SIG-M5 treated with dmso at 0.1 percent for 504 hours (cell line): ENCODE results near the gene ZRANB3.

Experiments
- DNase-seq: peaks from one replicate; lab custom pipeline; 2025; ENCODE audit not compliant: unreplicated experiment; lab: John Stamatoyannopoulos, UW

The ZRANB3 gene

DNA sequence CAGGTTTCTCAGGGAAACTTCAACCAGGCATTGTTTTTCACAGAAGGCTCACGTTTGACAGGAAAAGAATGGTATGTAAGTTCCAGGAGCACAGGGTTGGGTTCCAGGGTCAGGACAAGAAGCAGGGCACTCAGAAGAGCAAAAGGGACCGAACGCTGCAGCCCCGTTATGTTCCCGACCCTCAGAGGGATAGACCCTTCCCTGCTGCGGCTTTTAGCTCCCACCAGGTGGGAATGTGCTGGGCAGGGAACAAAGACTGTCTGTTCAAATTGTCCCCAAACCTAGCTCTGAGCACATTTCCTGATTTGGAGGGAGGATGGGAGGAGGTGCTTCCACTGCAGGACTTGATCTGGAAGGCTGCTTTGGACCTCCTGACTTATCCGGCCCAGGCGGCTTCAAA, 348.8 kb downstream of the ZRANB3 start:
- no peak for DNase-seq

DNA sequence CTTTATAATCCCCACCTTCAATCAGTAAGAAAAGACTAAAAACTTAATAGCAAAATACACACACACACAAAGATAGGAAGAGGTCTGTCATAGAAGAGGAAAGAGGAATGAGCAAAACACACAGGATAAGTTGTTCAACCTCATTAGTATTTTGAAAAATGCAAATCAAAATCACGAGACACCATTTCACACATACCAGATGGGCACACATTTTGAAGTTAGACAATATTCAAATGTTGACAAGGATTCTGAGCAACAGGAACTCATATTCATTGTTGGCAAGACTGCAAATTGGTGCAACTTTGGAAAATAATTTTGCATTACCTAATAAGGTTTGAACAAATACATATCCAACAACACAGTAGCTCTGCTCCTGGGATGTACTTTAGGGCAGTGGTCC, 351.3 kb downstream of the ZRANB3 start:
- no peak for DNase-seq

DNA sequence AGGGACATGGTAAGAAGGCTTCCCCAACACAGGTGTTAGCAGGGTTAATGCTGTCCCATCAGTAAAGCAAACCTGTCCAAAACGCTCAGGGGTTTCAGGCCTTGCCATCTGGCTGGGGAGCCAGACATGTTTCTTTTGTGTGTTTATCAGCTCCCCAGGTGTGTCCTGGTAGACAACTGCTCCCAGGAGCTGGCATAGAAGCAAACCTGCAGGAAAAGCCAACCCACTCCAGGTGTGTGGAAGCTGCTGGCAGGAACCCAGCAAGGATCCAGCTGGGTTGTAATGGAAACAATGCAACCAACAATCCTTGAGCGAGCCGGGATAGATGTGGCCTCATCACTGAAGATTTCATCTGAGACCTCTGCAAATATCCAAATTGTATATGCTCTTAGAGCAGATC, 355.8 kb downstream of the ZRANB3 start:
- no peak for DNase-seq

DNA sequence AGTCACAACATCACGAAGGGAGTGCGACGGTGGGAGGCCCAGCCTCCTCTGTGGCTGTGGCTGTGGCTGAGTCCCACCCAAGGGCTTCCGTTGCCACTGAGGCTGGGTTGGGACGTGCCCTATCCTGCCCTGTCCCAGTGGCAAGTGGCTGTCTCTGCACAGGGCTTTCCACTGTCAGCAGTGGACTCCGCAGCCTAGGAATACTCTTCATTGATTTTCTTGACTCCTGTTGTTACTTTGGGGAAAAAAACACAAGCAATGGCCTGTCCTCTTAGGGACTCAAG, 356.3 kb downstream of the ZRANB3 start:
- no peak for DNase-seq

DNA sequence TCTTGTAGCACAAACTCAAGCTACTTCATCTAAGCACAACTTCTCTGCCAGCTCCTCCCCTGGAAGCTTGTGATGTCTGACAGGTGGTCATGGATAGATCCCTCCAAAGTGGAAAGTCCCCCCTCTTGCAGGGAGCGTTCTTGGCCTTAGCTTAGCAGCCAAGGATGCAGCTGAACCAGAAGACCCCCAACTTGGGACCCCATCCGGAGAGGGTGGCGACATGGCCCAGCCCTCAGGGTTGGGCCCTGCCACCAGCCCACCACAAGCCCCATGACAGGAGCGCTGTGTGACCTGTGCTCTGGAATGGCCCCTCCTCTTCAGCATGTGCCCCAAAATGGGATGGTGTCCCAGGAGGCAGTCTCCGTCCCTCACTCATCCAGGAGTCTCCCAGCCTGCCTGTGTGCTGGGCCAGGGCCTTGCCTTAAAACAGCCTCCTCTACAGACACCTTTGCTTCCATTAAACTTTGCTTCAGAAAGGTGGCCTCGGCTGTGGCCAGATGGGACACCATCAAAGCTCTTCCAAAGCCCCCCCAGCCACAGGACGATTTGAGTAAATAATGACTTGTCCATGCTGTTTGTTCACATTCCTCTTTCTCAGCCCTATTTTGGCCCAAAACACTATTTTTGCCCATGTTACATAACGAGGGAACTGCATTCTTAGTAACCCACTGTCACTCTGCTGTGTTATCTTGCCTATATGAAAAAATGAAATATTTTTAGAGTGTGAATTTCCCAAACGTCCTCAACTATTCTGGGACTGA, 356.8 kb downstream of the ZRANB3 start:
- DNase-seq: no peak

DNA sequence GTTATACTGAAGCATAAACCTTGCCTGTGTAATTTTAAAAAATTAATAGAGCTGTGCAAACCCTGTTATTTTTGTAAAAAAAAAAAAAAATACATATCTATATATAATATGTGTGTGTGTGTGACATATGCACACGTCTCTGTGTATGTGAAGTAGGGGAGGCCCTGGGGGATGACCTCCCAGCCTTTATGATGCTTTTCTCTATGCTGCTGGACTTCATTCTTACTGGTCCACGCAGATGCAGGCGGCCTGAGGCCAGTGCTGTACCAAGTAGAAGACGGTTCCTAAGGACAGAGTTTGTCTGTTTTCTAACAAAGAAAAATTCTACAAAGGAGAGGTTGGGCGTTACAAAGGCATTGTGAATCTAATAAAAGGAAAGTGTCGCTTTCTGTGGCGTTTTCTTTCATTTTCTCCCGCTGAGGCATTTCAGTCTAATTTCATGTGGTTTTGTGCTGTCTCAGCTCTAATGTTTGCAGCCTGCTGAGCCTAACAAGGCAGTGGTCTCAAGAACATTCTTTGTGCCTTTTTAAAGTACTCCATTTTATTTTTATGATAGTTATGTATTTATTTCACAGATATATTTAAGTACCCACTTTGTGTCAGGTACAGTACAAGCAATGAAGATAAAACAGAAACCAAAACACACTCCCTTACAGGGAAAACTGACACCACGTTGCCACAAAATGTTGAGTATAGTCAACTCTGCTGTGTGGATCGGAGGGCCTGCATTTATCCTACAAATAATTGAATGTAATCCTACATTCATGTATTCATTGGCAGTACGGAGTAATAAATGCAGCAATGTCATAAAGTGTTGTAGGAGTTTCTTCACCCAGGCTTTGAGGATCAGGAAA, 360.9 kb downstream of the ZRANB3 start:
- DNase-seq: no peak

DNA sequence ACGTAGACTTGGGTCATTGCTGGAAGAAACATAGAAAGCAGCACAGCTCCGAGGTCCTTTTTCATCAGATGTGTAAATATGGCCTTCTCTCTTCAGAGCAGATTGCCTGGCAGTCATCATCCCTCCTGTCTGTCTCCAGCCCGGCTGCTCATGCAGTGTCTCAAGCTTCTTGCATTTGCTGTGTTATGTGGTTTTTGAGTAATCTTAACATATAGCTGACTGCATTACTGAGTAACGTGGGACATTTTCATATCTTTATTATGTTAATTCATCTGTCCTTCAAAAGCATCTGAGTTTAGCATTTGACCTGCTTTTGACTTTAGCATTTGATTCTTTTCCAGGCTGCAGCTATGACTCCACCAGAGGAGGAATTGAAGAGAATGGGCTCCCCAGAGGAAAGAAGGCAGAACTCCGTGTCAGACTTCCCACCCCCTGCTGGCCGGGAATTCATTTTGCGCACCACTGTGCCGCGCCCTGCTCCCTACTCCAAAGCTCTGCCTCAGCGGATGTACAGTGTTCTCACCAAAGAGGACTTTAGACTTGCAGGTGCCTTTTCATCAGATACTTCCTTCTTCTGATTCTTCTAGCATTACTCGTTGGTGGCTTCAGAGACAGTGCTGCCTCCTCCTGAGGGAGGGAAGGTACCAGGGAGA, 362.7 kb downstream of the ZRANB3 start:
- DNase-seq: no peak

DNA sequence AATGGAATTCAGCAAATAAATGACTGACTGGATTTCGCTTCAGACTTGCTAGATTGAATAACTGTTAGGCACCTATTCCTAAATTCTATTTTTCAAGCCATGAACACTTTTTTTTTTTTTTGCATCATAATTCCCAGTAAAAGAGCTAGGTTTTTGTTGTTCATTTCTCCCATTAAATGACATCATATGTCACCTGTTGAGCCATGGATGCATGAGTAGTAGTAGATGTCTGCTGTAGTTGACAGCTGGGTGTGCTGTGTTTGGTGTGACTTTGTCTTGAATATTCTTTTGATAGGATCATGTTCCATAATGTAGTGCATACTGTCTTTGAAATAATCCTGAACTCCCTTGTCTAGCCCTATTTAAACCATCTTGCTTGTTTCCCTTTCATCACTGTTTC, 363.7 kb downstream of the ZRANB3 start:
- no peak for DNase-seq

DNA sequence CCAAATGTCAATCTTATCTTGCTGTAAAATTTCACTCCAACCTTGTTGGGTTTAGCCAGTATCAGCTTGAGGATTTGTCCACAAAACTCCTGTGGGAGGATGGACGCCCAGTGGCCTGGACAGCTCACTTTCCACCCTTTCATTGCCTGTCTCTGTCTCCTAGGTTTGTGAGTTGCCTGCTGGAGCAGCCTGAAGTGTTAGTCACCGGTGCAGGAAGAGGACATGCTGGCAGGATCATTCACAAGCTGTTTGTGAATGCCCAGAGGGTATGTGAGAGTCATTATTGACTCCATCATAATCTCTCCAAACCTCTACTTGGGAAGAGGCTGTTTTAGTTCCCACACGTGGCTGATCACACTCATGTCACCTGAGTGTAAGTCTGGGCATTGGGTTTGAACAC, 366.6 kb downstream of the ZRANB3 start:
- DNase-seq: peak; percentile 15

DNA sequence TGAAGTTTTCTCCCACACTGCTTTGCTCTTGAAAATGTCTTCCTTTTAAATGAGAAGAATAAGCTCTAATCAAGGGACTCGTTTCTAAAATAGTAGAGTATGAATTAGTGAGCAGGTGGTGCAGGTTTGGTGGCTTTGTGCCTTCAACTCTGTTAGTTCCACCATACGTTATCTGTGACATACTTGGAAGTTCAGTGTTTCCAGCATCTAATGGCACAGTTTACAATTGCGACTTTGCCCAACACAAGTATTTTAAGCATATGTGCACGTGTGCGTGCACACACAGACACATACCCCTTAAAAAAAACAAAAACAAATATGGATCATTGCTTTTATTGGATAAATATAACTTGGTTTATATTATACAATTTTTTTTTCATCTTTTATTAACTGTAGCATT, 367.1 kb downstream of the ZRANB3 start:
- no peak for DNase-seq

DNA sequence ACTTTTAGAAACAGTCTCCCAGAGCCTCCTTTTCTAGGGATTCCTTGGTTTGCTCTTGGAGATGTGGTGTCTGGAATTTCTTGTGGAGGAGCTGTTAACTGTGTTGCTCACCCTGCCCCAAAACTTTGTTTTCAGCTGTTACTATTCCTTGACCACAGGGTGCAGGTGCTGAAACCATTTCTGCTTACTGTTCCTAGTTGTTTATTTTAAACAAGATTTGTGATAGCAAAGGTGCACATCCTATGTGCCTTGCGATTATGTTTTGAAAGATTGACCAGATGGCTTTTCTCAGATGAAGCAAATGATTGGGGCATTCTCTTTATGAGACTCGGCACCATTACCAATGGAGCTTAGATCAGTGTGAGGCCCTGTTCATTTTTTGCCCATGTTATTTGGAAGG, 367.7 kb downstream of the ZRANB3 start:
- no peak for DNase-seq

DNA sequence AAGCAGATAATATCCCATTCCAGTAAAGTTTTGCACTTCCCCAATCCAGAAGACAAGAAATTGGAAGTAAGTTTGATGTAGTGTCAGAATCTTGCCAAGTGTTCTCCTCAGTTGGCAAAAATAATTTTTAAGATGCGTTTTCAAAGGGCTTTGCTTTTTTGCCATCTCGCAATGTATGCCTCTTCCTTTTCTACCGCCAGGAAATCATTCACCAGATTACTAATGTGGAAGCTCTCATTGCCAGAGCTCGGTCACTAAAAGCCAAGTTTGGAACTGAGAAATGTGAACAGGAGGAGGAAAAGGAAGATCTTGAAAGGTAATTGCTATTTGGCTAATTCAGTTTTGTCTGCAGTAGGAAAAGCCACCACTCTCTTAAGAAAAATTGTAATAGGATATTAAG, 368.2 kb downstream of the ZRANB3 start:
- DNase-seq: no peak

DNA sequence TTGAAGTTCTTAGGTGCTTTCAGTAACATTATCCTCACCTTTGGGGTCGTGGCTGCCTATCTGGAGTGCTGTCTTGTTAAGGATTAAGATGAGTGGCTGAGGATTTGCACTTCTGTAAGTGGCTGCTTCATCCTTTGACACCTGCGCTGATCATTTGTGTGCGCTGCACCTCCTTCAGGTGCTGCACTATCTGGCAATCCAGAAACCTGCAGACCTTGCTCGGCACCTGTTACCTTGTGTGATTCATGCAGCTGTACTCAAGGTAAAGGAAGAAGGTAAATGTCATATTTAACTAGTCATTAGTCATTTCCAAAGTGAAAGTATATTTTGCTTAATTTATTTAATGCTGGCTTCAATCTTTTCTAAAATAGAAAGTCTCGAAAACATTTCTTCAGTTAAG, 368.6 kb downstream of the ZRANB3 start:
- no peak for DNase-seq

DNA sequence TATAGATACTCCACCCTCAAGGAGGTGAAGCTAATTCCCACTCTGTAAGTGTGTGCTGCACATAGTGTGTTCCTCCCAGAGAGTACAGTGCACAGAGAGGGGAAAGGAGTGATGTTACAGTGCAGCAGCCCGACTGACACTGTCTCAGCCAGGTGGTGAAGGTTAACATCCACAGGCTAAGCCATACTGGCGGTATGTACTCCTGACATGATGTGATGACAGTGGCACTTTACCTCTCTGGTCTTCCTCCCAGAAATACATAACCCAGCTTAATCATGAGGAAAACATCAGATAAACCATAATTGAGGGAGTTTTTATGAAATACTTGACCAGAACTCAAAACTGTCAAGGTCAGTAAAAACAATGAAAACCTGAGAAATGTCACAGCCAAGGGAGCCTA, 371.8 kb downstream of the ZRANB3 start:
- DNase-seq: no peak

DNA sequence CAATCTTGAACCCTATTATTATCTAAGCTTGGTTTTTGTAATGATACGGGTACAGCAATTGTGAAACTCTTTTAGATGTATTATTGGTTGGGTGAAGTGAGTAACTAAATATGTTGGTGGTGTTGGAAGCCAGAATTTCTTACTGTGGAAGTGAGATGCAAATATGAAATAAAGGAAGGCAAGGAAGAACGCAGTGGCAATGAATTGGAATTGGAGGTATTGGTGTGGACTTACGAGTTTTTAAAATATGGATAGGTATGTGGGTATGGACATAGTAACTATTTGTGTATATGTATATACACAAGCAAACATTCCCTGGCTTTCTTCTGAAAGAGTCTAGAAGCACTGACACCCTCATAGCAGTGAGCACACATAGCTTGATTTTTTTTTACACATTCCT, 373.2 kb downstream of the ZRANB3 start:
- no peak for DNase-seq

DNA sequence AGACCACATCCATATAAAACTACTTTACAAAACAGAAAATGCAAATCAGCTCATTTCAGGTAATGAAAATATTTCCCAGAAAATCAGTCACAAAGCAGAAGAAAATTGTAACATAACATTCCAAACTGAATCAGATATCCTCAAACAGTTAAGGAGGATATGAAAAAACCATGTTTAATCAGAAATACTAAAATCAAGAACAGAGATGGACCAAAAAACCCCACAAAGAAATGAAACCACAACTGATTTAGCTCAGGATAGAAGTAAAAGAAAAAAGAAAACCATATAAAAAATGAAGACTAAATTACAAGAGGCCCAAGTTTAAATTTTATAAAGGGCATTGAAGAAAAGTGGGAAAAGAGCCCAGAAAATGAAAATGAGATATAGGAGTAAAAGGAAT, 376.1 kb downstream of the ZRANB3 start:
- DNase-seq: no peak

DNA sequence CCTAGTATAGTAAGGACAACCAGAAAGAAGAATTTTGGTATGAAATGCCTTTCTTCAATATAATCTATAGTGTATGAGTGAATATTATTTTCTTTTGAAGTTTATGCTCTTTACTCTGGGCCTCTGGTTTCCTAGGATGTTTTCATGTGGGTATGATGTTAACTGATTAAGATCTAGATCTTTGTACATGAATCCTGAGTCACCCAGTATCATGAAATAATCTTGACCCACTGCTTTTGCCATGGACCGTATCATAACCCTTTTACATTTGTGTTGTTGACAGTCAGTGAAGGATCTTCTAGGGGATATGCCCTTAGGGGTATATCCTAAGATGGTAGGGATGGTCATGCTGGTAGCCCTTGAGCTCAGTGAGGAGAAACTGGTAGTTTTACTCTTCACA, 378.7 kb downstream of the ZRANB3 start:
- no peak for DNase-seq

DNA sequence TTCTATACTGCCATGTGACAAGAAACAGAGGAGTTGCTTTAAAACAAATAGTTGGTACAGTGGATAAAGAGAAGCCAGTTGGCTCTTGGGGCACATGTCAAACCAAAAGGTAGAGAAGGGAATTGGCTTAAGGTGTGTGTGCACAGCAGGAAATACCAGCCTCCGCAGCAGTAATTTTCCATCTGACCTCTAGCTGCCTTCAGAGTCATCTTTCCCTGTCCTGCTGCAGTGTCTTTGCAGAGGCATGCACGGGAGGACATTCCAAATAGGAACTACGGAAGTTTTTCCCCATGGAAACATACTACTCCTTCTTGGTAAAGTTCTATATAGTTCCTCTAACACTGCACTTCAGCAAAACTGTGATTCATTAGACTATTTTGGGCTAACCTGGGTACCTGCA, 379.4 kb downstream of the ZRANB3 start:
- no peak for DNase-seq

DNA sequence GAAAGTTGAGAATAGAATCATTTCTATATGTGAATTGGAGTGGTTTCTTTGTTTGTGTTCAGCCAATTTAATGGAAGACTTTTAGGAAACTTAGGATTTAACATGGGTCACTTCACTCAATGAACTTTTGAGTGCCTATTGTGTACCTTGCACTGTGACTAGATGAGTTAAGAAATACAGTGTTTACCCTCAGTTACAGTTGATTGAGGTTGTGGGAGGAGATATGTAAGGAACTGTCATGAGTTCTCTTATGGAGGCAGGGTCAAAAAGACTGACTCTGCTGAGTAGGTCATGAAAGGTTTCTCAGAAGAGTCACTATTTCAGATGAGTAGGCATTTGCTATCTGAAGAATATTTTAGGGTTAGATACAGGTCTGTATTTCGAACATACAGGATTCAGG, 380.3 kb downstream of the ZRANB3 start:
- DNase-seq: peak; percentile 12

DNA sequence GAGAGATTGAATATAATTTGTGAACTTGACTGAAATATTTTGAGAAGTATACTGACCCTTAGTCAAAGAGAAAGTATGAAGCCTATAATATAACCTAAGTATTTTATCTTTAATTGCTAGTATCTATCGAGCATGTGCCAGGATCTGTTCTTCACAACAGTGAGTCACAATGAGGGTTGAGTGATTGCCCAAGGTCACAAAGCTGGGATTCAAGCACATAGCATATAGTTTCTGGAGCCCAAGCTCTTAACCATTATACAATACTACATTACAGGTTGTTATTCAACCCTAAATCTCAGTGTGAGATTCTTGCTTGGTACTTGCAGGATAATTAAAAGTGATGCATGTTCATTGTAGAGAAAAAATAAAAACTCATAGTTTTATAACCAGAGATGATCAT, 381.8 kb downstream of the ZRANB3 start:
- DNase-seq: no peak

DNA sequence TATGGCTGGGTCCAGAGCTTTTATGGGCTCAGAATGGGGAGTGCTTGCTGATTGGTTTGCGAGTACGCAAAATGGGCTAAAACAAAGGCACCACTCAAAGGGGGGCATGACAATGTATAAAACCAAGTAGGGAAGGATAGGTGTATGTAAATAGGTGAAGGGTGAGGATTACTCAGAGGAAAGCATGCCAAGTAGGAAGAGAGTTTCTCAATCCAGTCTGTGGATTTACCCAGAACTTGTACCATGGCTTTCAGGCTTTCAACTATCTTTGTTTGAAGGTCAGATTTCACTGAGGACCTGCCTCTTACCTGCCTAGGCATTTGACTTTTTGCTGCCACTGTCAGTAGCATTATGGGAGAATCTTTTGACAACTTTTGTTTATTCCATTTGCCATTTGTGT, 386.7 kb downstream of the ZRANB3 start:
- no peak for DNase-seq

DNA sequence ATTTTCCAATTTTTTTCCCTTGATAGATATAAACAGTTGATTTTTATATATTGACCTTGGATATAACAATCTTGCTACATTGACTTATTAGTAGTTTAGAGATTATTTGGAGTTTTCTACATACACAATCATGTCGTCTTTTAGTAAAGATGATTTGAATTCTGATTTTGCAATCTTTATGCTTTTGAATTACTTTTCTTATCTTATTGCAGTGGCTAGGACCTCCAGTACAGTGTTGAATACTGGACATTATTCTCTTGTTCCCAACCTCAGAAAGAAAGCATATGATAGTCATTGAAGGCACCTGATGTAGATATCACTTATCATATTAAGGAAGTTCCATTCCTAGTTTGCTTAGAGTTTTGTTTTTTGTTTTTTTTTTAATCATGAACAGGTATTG, 388.7 kb downstream of the ZRANB3 start:
- DNase-seq: no peak
